H9 (cell line): ENCODE data around the gene IGF1R. TPM values are rescaled to one million over a fixed set of nuclear protein-coding genes. Genes with fewer than 3 reads are reported as not detected.

Source experiments
- DNase-seq: peaks from one replicate; pipeline ENCODE4 v3.0.0-alpha.2; 2017
- H2AFZ ChIP-seq: one replicate; pipeline ENCODE4 v1.6.1; 2013; ENCODE audit warnings: mild to moderate bottlenecking, low read length, control low read depth, moderate library complexity
- H2AK5ac ChIP-seq: 2 replicates; pipeline ENCODE4 v1.6.1; 2013; ENCODE audit warnings: low read length, control low read depth, mixed read lengths; ENCODE audit not compliant: insufficient read length
- H2BK120ac ChIP-seq: one replicate; pipeline ENCODE4 v1.6.1; 2013; ENCODE audit warnings: low read depth, mild to moderate bottlenecking, low read length, control low read depth, inconsistent platforms; ENCODE audit not compliant: poor library complexity, severe bottlenecking
- H2BK12ac ChIP-seq: 2 replicates; pipeline ENCODE4 v1.6.1; 2013; ENCODE audit warnings: low read length, control low read depth, mixed read lengths, low read depth; ENCODE audit not compliant: insufficient read length
- H2BK15ac ChIP-seq: 2 replicates; pipeline ENCODE4 v1.6.1; 2013; ENCODE audit warnings: low read depth, low read length, control low read depth
- H2BK20ac ChIP-seq: one replicate; pipeline ENCODE4 v1.6.1; 2013; ENCODE audit warnings: low read depth, mild to moderate bottlenecking, low read length, control low read depth, inconsistent platforms; ENCODE audit not compliant: poor library complexity, severe bottlenecking
- H2BK5ac ChIP-seq: 2 replicates; pipeline ENCODE4 v1.6.1; 2013; ENCODE audit warnings: low read length, control low read depth, mixed read lengths; ENCODE audit not compliant: insufficient read length
- H3K14ac ChIP-seq: 2 replicates; pipeline ENCODE4 v1.6.1; 2013; ENCODE audit warnings: low read length, control low read depth; ENCODE audit not compliant: insufficient read depth
- H3K18ac ChIP-seq: 2 replicates; pipeline ENCODE4 v1.6.1; 2013; ENCODE audit warnings: low read depth, mild to moderate bottlenecking, mixed read lengths, low read length, control low read depth; ENCODE audit not compliant: insufficient read length
- H3K23ac ChIP-seq: 2 replicates; pipeline ENCODE4 v1.6.1; 2013; ENCODE audit warnings: low read length, control low read depth, mixed read lengths, low read depth; ENCODE audit not compliant: insufficient read length
- H3K23me2 ChIP-seq: 2 replicates; pipeline ENCODE4 v1.6.1; 2013; ENCODE audit warnings: low read depth, mild to moderate bottlenecking, mixed read lengths, low read length, control low read depth; ENCODE audit not compliant: insufficient read length, poor library complexity, severe bottlenecking
- H3K27ac ChIP-seq: 2 replicates; pipeline ENCODE4 v1.5.1; 2013; ENCODE audit warnings: low read length, control low read depth, mixed read lengths, low read depth; ENCODE audit not compliant: insufficient read length
- H3K27me3 ChIP-seq: 2 replicates; pipeline ENCODE4 v1.6.1; 2013; ENCODE audit warnings: low read length, control low read depth, inconsistent platforms; ENCODE audit not compliant: insufficient read depth
- H3K4ac ChIP-seq: 2 replicates; pipeline ENCODE4 v1.6.1; 2013; ENCODE audit warnings: low read depth, mild to moderate bottlenecking, control low read depth, inconsistent platforms, low read length, moderate library complexity
- H3K4me1 ChIP-seq: 2 replicates; pipeline ENCODE4 v1.6.1; 2013; ENCODE audit warnings: low read length, control low read depth, inconsistent platforms; ENCODE audit not compliant: insufficient read depth
- H3K4me2 ChIP-seq: 2 replicates; pipeline ENCODE4 v1.6.1; 2013; ENCODE audit warnings: low read length, control low read depth, mixed read lengths; ENCODE audit not compliant: insufficient read length, insufficient read depth
- H3K56ac ChIP-seq: 2 replicates; pipeline ENCODE4 v1.6.1; 2013; ENCODE audit warnings: low read depth, mild to moderate bottlenecking, mixed read lengths, low read length, control low read depth; ENCODE audit not compliant: insufficient read length
- H3K79me1 ChIP-seq: 2 replicates; pipeline ENCODE4 v1.6.1; 2013; ENCODE audit warnings: low read depth, mild to moderate bottlenecking, moderate library complexity, low read length, control low read depth, inconsistent platforms; ENCODE audit not compliant: insufficient read depth, poor library complexity, severe bottlenecking
- H3K79me2 ChIP-seq: 2 replicates; pipeline ENCODE4 v1.6.1; 2013; ENCODE audit warnings: low read length, control low read depth, inconsistent platforms; ENCODE audit not compliant: insufficient read depth
- H3K9ac ChIP-seq: 2 replicates; pipeline ENCODE4 v1.6.1; 2013; ENCODE audit warnings: low read length, control low read depth, mixed read lengths; ENCODE audit not compliant: insufficient read length; ENCODE audit errors: extremely low read depth
- H3K9me3 ChIP-seq: one replicate; pipeline ENCODE4 v1.6.1; 2013; ENCODE audit warnings: low read depth, low read length, inconsistent platforms; ENCODE audit not compliant: control insufficient read depth
- H3T11ph ChIP-seq: one replicate; pipeline ENCODE4 v1.6.1; 2013; ENCODE audit warnings: mild to moderate bottlenecking, low read length, control low read depth, inconsistent platforms
- H4K20me1 ChIP-seq: one replicate; pipeline ENCODE4 v1.6.1; 2013; ENCODE audit not compliant: control insufficient read depth, insufficient read length, insufficient read depth
- H4K5ac ChIP-seq: 2 replicates; pipeline ENCODE4 v1.6.1; 2013; ENCODE audit warnings: low read depth, mild to moderate bottlenecking, mixed read lengths, low read length, control low read depth; ENCODE audit not compliant: insufficient read length
- H4K8ac ChIP-seq: replicated peaks from 2 replicates; pipeline ENCODE4 v1.6.1; 2013; ENCODE audit warnings: low read length, control low read depth, mixed read lengths, low read depth; ENCODE audit not compliant: insufficient read length
- H4K91ac ChIP-seq: 2 replicates; pipeline ENCODE4 v1.6.1; 2013; ENCODE audit warnings: low read depth, mild to moderate bottlenecking, moderate library complexity, mixed read lengths, low read length, control low read depth; ENCODE audit not compliant: insufficient read length
- H3K27ac Mint-ChIP-seq, 3 experiments: 2 replicates in 2 of 3; 3 replicates in 1 of 3; pipeline ENCODE4 v1.8.0; 2020 to 2021; ENCODE audit warnings: mixed read lengths in 3 of 3, mild to moderate bottlenecking in 1 of 3, moderate library complexity in 1 of 3
- H3K27me3 Mint-ChIP-seq: 2 replicates; pipeline ENCODE4 v1.8.0; 2021; ENCODE audit warnings: low read depth, mild to moderate bottlenecking, moderate library complexity, mixed read lengths
- H3K36me3 Mint-ChIP-seq, 3 experiments: 2 replicates in 2 of 3; 3 replicates in 1 of 3; pipeline ENCODE4 v1.8.0; 2020 to 2021; ENCODE audit warnings: low read depth in 3 of 3, mixed read lengths in 3 of 3; ENCODE audit not compliant: insufficient read depth in 1 of 3
- H3K4me1 Mint-ChIP-seq, 2 experiments: 2 replicates each; pipeline ENCODE4 v1.8.0; 2020; ENCODE audit warnings: mixed read lengths in 2 of 2
- H3K4me3 Mint-ChIP-seq, 2 experiments: 2 replicates in 1 of 2; 3 replicates in 1 of 2; pipeline ENCODE4 v1.8.0; 2020 to 2021; ENCODE audit warnings: mild to moderate bottlenecking in 2 of 2, mixed read lengths in 2 of 2, moderate library complexity in 1 of 2
- H3K9me3 Mint-ChIP-seq, 2 experiments: 2 replicates in 1 of 2; 3 replicates in 1 of 2; pipeline ENCODE4 v1.8.0; 2020; ENCODE audit warnings: mild to moderate bottlenecking in 2 of 2, mixed read lengths in 2 of 2, moderate library complexity in 1 of 2
- CTCF ChIP-seq: fragments of 200-600 bp; sonication (generic); conservative IDR thresholded peaks from 3 replicates; pipeline ENCODE4 v1.8.0; 2021; ENCODE audit warnings: antibody characterized with exemption, mild to moderate bottlenecking
- WGBS: extraction: QIAGEN DNeasy Blood & Tissue Kit; methylation state at CpG from one replicate; pipeline ENCODE4 v1.1.7; 2013; ENCODE audit warnings: missing lambda C conversion rate, low lambda C conversion rate, mixed read lengths; ENCODE audit not compliant: insufficient read length; ENCODE audit errors: extremely low coverage; 5-methylcytosine and 5-hydroxymethylcytosine counted together
- total RNA-seq: library from RNA; stranded (reverse); gene quantifications from 2 replicates; pipeline ENCODE4 v1.2.1, GENCODE V29; 2021

The IGF1R gene
- total RNA-seq, 1 experiment from 2014 or later: 70.0 TPM

- H3K4ac ChIP-seq: no peak overlapping the region
- TF ChIP-seq CTCF: no peak
- H3K14ac ChIP-seq: no peak overlapping the region
- H4K8ac ChIP-seq: no peak overlapping the region
- no peak overlapping the region for H2BK12ac ChIP-seq
- peaks cover 4 to 18% (median 17%) of the 10 kb centered on the region in 3 experiments; a peak in 6 of 7 replicates for H3K36me3 Mint-ChIP-seq
- H2BK20ac ChIP-seq: no peak overlapping the region
- H3K79me1 ChIP-seq: peaks cover 5% of the 10 kb centered on the region
- no peak overlapping the region for H4K5ac ChIP-seq
- H3K4me1 Mint-ChIP-seq: peaks cover 24 to 42% of the 10 kb centered on the region in 2 experiments
- H3K18ac ChIP-seq: no peak overlapping the region
- H3K27me3 ChIP-seq: no peaks in the 10 kb centered on the region
- H2AK5ac ChIP-seq: no peak overlapping the region
- H3K56ac ChIP-seq: no peak overlapping the region
- H3K27me3 Mint-ChIP-seq: no peaks in the 10 kb centered on the region
- peaks cover 6% of the 10 kb centered on the region; the same call in 1 of the 2 replicates for H3K4me1 ChIP-seq
- peak overlapping the region in 2 of 3 experiments; percentile 81 to 89; a peak in 3 of 7 replicates for H3K27ac Mint-ChIP-seq
- no peak overlapping the region for H2BK120ac ChIP-seq
- WGBS: no CpG with 5 or more reads among the region's 12 CpGs
- H3K4me2 ChIP-seq: no peak overlapping the region
- no peak overlapping the region for H2BK15ac ChIP-seq
- no peak overlapping the region for H3K23ac ChIP-seq
- H3T11ph ChIP-seq: no peak overlapping the region
- peaks cover 3% of the 10 kb centered on the region for H4K20me1 ChIP-seq
- no peak overlapping the region for H2BK5ac ChIP-seq
- DNase-seq: no peak
- H4K91ac ChIP-seq: no peak overlapping the region
- no peak overlapping the region for H3K4me3 Mint-ChIP-seq
- H3K23me2 ChIP-seq: no peaks in the 10 kb centered on the region
- H2AFZ ChIP-seq: no peak overlapping the region
- H3K9me3 Mint-ChIP-seq: no peaks in the 10 kb centered on the region
- no peak overlapping the region for H3K9ac ChIP-seq
- H3K27ac ChIP-seq: no peak overlapping the region
- H3K79me2 ChIP-seq: peaks cover 7% of the 10 kb centered on the region; the same call in 1 of the 2 replicates
- no peaks in the 10 kb centered on the region for H3K9me3 ChIP-seq
Measured at GRCh38 chr15:98889930-98890695, 241.8 kb downstream of the IGF1R start.
